D721Med (cell line): ENCODE results near the gene AGXT.

Experiments used
- DNase-seq: peaks from one replicate; pipeline ENCODE4 v3.0.0; 2011; ENCODE audit warnings: low spot score; ENCODE audit not compliant: insufficient read length
- FAIRE-seq: peaks from 2 replicates; lab custom pipeline; 2011; peaks lifted over from hg19 to GRCh38; lab: Jason Lieb, UNC
- TF ChIP-seq, protein P1 (sequence below): IDR thresholded peaks from 2 replicates; pipeline ENCODE4 v1.5.1; 2012; ENCODE audit warnings: mild to moderate bottlenecking, control low read depth; ENCODE audit not compliant: insufficient read depth; ENCODE audit errors: missing control alignments

Gene AGXT

GRCh38 chr2:240919786-240920782 lies 51.5 kb downstream of the AGXT start:
- TF ChIP-seq, protein P1, sequence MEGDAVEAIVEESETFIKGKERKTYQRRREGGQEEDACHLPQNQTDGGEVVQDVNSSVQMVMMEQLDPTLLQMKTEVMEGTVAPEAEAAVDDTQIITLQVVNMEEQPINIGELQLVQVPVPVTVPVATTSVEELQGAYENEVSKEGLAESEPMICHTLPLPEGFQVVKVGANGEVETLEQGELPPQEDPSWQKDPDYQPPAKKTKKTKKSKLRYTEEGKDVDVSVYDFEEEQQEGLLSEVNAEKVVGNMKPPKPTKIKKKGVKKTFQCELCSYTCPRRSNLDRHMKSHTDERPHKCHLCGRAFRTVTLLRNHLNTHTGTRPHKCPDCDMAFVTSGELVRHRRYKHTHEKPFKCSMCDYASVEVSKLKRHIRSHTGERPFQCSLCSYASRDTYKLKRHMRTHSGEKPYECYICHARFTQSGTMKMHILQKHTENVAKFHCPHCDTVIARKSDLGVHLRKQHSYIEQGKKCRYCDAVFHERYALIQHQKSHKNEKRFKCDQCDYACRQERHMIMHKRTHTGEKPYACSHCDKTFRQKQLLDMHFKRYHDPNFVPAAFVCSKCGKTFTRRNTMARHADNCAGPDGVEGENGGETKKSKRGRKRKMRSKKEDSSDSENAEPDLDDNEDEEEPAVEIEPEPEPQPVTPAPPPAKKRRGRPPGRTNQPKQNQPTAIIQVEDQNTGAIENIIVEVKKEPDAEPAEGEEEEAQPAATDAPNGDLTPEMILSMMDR: no peak
- DNase-seq: peak; percentile 11
- FAIRE-seq: no peak

DNA sequence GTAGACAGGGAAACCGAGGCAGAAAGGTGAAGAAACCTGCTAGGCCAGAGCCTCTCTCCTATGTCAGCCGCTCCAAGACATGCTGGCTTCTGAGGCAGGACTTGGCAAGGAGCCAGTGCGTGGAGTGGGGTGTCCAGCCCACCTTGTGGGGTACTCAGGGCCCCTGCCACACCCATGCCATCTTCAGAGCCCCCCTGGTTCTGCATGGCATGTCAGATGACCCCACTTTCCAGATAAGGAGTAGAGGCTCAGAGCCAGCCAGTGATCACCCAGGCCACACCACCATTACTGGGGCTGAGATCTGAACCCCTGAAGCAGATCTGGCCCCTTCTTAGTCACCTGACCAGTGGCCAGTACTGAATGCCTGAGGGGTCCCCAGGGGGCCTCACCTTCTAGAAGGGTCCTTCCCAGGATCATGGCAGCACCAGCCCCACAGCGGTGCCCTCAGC lies 52.2 kb downstream of the AGXT start:
- FAIRE-seq (no peak), DNase-seq (peak; percentile 10)
- TF ChIP-seq, protein P1: no peak

DNA sequence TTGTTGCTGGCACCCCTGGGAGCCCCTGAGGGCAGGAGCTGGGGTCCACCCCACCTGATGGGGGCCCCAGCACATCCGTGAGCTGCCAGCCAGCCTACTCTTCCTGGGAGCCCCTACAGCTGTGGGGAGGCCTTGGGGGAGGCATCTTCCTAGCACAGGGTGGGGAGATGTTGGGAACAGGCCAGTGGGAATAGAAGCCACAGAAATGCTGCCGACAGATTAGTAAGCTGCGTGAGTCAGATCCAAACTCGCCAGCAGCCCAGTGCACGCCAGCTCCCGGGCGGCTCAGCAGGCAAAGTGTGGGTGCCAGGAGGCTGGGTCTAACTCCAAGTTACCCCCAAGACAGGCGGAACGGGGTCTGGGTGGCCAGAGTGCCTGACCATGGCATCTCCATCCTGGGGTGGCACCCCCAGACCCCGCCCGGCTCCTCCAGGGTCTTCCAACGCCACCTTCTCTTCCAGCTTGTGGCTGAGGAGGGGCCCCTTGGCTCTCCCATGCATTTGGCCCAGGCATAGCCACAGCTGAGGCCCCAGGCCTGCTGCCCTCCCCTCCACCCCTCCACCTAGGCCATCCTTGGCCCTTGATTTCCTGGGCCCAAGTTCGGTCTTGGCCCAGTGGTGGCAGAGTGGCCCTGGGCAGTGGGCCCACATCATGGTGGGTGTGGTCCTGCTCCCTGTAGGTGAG lies 52.8 kb downstream of the AGXT start:
- FAIRE-seq (no peak), DNase-seq (peak; percentile 2)

GRCh38 chr2:240921995-240922244 lies 53.3 kb downstream of the AGXT start:
- peak; percentile 12 for DNase-seq
- TF ChIP-seq, protein P1: no peak
- FAIRE-seq: no peak

More for the DNA sequence above, 52.8 kb downstream of the AGXT start:
- TF ChIP-seq, protein P1: no peak

DNA sequence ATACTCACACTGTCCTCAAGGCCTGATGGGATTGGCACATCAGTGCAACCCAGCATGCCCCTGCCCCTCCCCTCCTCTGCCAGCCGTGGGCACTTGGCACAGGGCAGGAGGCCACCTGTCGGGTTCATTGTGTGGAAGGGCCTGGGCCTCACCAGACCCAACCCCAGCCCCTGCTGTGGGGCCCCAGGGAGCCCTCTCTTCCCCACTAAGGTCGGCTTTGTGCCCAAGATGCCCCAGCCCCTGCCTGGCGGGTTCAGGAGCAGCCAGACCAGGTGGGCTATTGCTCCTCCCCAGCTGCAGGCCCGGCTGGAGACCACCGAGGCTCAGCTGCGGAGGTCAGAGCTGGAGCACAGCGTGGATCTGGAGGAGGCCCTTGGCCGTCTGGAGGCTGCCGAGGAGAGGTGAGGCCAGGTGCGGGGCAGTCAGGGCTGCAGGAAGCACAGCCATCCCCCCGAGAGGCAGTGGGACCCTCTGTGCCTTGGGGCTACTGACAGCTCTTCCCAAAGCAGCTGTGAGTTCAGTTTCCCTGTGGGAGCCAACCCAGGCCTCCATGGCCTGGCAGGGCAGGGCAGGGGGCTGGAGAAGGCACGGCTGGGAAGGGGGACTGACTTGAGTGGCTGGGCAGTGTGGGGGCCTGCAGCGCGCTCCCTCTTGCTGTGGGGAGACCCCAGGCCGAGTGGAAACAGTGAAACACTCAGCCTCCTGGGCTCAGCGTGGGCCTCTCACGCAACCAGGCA lies 53.8 kb downstream of the AGXT start:
- TF ChIP-seq, protein P1: no peak
- FAIRE-seq: no peak

DNA sequence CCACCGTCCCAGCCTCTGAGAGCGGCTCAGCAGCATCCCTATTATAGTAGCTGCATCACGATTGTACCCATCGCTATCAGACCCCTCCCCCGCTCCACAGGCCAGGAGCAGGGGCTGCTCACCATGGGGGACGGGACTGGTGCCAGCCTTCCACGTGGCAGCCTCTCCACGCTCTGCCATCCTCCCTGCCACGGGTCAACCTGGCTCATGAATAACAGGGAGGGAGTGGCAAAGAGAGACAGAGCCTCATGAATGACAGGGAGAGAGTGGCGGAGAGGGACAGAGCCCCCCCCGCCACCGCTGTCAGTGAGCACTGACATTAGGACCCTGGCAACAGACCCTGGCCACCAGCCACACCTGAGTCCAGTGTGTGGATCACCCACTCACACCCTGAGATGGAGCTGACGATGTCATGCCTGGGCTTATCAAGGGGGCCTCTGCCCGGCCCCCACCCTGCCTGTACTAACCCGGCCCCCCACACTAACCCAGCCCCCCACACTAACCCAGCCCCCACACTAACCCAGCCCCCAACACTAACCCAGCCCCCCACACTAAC lies 54.4 kb downstream of the AGXT start:
- no peak for DNase-seq

More for the DNA sequence above, 53.8 kb downstream of the AGXT start:
- DNase-seq: peak; percentile 3

More for the DNA sequence above, 54.4 kb downstream of the AGXT start:
- no peak for FAIRE-seq
- TF ChIP-seq, protein P1: no peak
